B cell (primary cell): Measurements from ENCODE around the gene ESRRA. TPM values are rescaled to one million over a fixed set of nuclear protein-coding genes. Genes with fewer than 3 reads are reported as not detected.

Source experiments
- ATAC-seq: fragments of 200-7000 bp; cut with Tn5 transposase; one replicate; pipeline ENCODE4 v1.10.0; 2021; ENCODE audit warnings: low read depth, mild to moderate bottlenecking, moderate number of reproducible peaks, moderate library complexity
- CTCF ChIA-PET: fragments of 350-600 bp; sonication (Branson Sonifier 250); formaldehyde crosslinking; loops from one replicate; lab custom pipeline; 2021; ENCODE audit warnings: antibody characterized with exemption, inconsistent platforms; lab: Charles Lee
- POLR2A ChIA-PET: fragments of 350-600 bp; sonication (Branson Sonifier 250); formaldehyde crosslinking; loops from one replicate; lab custom pipeline; 2021; ENCODE audit warnings: antibody characterized with exemption; lab: Charles Lee
- DNase-seq: peaks from one replicate; pipeline ENCODE4 v3.0.0; 2013
- H2AFZ ChIP-seq: 2 replicates; pipeline ENCODE4 v1.6.1; 2012; ENCODE audit warnings: mild to moderate bottlenecking, low read depth, low read length; ENCODE audit not compliant: insufficient read depth, poor library complexity, severe bottlenecking
- H3K27ac ChIP-seq, 2 donors: 1 replicate in 1 of 2; 2 replicates in 1 of 2; pipeline ENCODE4 v1.5.1; 2012 to 2013; ENCODE audit warnings: low read length in 2 of 2, mild to moderate bottlenecking in 2 of 2, moderate library complexity in 1 of 2
- H3K27me3 ChIP-seq, 4 experiments: fragments of 200-600 bp in 1 of 4; sonication (generic) in 1 of 4; replicated peaks in 1 of 4; 1 replicate in 2 of 4; 2 replicates in 2 of 4; pipeline versions ENCODE4 v1.6.1 to v1.7.0; 2013 to 2016; ENCODE audit warnings: low read length in 3 of 4, mild to moderate bottlenecking in 2 of 4, mixed read lengths in 1 of 4, moderate library complexity in 1 of 4; ENCODE audit not compliant: insufficient read depth in 4 of 4, control insufficient read depth in 3 of 4; ENCODE audit errors: control extremely low read depth in 1 of 4
- H3K36me3 ChIP-seq, 2 experiments: replicated peaks in 1 of 2; 1 replicate in 1 of 2; 2 replicates in 1 of 2; pipeline versions ENCODE4 v1.6.1 to v1.7.1; 2013; ENCODE audit warnings: low read length in 1 of 2; ENCODE audit not compliant: insufficient read depth in 2 of 2, control insufficient read depth in 1 of 2; ENCODE audit errors: control extremely low read depth in 1 of 2, extremely low read depth in 1 of 2
- H3K4me1 ChIP-seq, 2 donors: fragments of 200-600 bp in 1 of 2; sonication (generic) in 1 of 2; 1 replicate in 1 of 2; 2 replicates in 1 of 2; pipeline versions ENCODE4 v1.5.1 to v1.6.1; 2013 to 2017; ENCODE audit warnings: low read length in 2 of 2; ENCODE audit not compliant: control insufficient read depth in 2 of 2, insufficient read depth in 2 of 2
- H3K4me2 ChIP-seq: replicated peaks from 2 replicates; pipeline ENCODE3; 2012; ENCODE audit warnings: mild to moderate bottlenecking, low read depth, low read length; ENCODE audit not compliant: poor library complexity, severe bottlenecking
- H3K4me3 ChIP-seq, 5 experiments: fragments of 200-600 bp in 1 of 5; sonication (generic) in 1 of 5; 1 replicate in 3 of 5; 2 replicates in 2 of 5; pipeline versions ENCODE4 v1.5.1 to v1.7.0; 2011 to 2016; ENCODE audit warnings: low read length in 4 of 5, mild to moderate bottlenecking in 4 of 5, low read depth in 2 of 5, control low read depth in 1 of 5, moderate library complexity in 1 of 5; ENCODE audit not compliant: insufficient read depth in 1 of 5; ENCODE audit errors: control extremely low read depth in 1 of 5, extremely low read depth in 1 of 5
- H3K79me2 ChIP-seq: fragments of 200-600 bp; sonication (generic); one replicate; pipeline ENCODE4 v1.6.0; 2016; ENCODE audit warnings: low read length; ENCODE audit not compliant: control insufficient read depth, insufficient read depth
- H3K9ac ChIP-seq: fragments of 200-600 bp; sonication (generic); 2 replicates; pipeline ENCODE4 v1.6.1; 2017; ENCODE audit warnings: mild to moderate bottlenecking, low read length, moderate library complexity
- H3K9me3 ChIP-seq, 3 donors: one replicate each; pipeline versions ENCODE4 v1.6.1 to v1.7.1; 2013; ENCODE audit warnings: low read length in 2 of 3; ENCODE audit not compliant: control insufficient read depth in 2 of 3, insufficient read depth in 1 of 3; ENCODE audit errors: control extremely low read depth in 1 of 3
- H4K20me1 ChIP-seq: 2 replicates; pipeline ENCODE4 v1.6.0; 2012; ENCODE audit warnings: mild to moderate bottlenecking, low read length; ENCODE audit not compliant: insufficient read depth, control insufficient read depth, poor library complexity, severe bottlenecking
- H3K27ac Mint-ChIP-seq: one replicate; pipeline ENCODE4 v1.8.0; 2021; ENCODE audit warnings: mixed read lengths
- H3K27me3 Mint-ChIP-seq: one replicate; pipeline ENCODE4 v1.8.0; 2021; ENCODE audit warnings: mixed read lengths
- H3K4me1 Mint-ChIP-seq: one replicate; pipeline ENCODE4 v1.8.0; 2021; ENCODE audit warnings: mixed read lengths
- H3K4me3 Mint-ChIP-seq: one replicate; pipeline ENCODE4 v1.8.0; 2021; ENCODE audit warnings: mixed read lengths
- H3K9me3 Mint-ChIP-seq: one replicate; pipeline ENCODE4 v1.8.0; 2022; ENCODE audit warnings: mixed read lengths; ENCODE audit not compliant: insufficient read depth
- CTCF ChIP-seq: fragments of 200-600 bp; IDR thresholded peaks from one replicate; pipeline ENCODE4 v1.8.0; 2022; ENCODE audit warnings: antibody characterized with exemption, mild to moderate bottlenecking
- EZH2 ChIP-seq: IDR thresholded peaks from 2 replicates; pipeline ENCODE4 v1.6.1; 2012; ENCODE audit warnings: borderline replicate concordance, low read depth, mild to moderate bottlenecking, moderate library complexity, low read length; ENCODE audit not compliant: insufficient read depth, poor library complexity, severe bottlenecking
- WGBS: methylation state at CpG from one replicate; pipeline ENCODE4 v1.1.5; 2013; ENCODE audit warnings: missing lambda C conversion rate; ENCODE audit not compliant: insufficient coverage; 5-methylcytosine and 5-hydroxymethylcytosine counted together
- intact Hi-C: fragments of 100-400 bp; cut with micrococcal nuclease; formaldehyde crosslinking; loops from one replicate; pipeline ENCODE4 v1.10.0; 2022
- polyA plus RNA-seq: library from polyadenylated mRNA; depleted of rRNA; stranded (reverse); fragments of >200 nt; gene quantifications from 2 replicates; pipeline ENCODE4 v1.2.3, GENCODE V29; 2012
- total RNA-seq, 2 donors: library from RNA; stranded (reverse); fragments of 120-200 nt in 1 of 2; gene quantifications; 1 replicate in 1 of 2; 2 replicates in 1 of 2; pipeline versions ENCODE4 v1.2.3 to v1.2.4, GENCODE V29; 2013 to 2022

Gene ESRRA
- total and polyA plus RNA-seq, 2 donors (not counting 1 experiment from before 2014, with no cell fraction given) = 16.3 to 39.6 TPM

DNA sequence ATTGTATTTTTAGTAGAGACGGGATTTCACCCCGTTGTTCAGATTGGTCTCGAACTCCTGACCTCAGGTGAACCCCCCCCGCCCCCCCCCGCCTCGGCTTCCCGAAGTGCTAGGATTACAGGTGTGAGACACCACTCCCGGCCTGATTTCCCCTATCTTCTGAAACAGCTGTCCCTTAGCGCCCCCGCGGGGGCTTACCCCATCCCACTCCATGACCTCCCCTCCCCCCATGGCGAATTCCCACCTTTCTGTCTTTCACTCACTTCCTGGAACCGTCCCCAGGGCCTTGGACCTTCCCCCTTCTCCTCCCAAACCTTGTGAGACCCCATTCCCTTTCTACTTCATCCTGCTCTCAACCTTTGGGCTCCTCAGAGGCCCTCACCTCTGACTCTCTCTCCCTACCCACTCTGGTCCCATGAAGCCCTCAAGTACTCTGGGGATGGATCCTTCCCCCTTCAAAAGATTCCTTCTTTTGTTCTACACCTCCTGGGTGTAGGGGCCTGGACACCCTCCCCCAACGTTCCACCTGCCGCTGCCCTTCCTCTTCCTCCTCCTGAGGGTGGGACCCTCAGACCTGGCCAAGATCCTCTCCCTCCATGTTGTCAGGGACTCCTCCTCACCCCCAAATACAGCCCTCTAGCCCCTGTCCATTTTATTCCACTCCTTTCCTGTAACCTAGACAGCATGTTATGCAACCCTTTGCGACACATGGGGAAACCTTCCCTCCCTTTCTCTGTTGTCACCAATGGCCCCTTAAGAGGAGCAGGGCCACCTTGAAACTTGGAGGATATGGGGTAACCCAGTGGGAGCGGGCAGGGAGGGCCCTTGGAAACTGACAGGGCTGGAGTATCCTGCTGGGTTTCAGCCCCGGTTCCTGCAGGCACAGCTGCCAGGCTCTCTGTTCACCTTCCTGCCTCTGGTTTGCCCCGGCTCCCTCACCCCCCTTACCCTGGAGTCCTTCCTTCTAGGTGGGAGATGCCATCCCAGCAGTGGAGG lies 13.7 kb downstream of the ESRRA start:
- no peaks in the 10 kb centered on the region for H3K9me3 Mint-ChIP-seq
- peak overlapping the region; percentile 100 for H3K27ac Mint-ChIP-seq
- no peak for TF ChIP-seq CTCF
- no peak for TF ChIP-seq EZH2
- peak overlapping the region; percentile 99 to 100 for H3K27ac ChIP-seq
- no peak for ATAC-seq
- WGBS = 30% methylated on average over 12 of the region's 19 CpGs
- peaks cover 30% of the 10 kb centered on the region for H3K4me1 Mint-ChIP-seq
- no peaks in the 10 kb centered on the region for H3K27me3 Mint-ChIP-seq
- H3K4me3 ChIP-seq = peak overlapping the region; percentile 15 to 95 (median 76)
- intact Hi-C loops = loop anchor here (1.0 to 5.0 kb wide), 5 partner anchors 16 to 423 kb away; partner anchors contain the start of genes CCDC88B, RASGRP2 and RPS6KA4
- H4K20me1 ChIP-seq = no peaks in the 10 kb centered on the region
- ChIA-PET POLR2A (interaction anchor here (0.5 to 2.6 kb wide), 8 partner anchors 12 to 134 kb away, joined by 4 to 50 read pairs (median 14); partner anchors contain the start of genes CCDC88B, ESRRA and FERMT3), CTCF (interaction anchor here (1.5 to 4.7 kb wide), 8 partner anchors 14 to 482 kb away, joined by 4 to 188 read pairs (median 25); partner anchors contain the start of genes CCDC88B and RPS6KA4)
- DNase-seq = no peak
- peak overlapping the region; percentile 95 for H3K9ac ChIP-seq
- H3K4me2 ChIP-seq = peak overlapping the region; percentile 99
- peaks cover 8 to 26% of the 10 kb centered on the region in 2 donors for H3K4me1 ChIP-seq
- peaks cover 5% of the 10 kb centered on the region for H3K79me2 ChIP-seq
- H3K4me3 Mint-ChIP-seq = peak overlapping the region; percentile 98
- H2AFZ ChIP-seq = peak overlapping the region; percentile 89
- peaks cover 0 to 29% of the 10 kb centered on the region in 2 experiments for H3K36me3 ChIP-seq
- no peaks in the 10 kb centered on the region for H3K9me3 ChIP-seq
- H3K27me3 ChIP-seq = no peaks in the 10 kb centered on the region
